ENCODE results near the gene ZFYVE28. TPM values are rescaled to one million over a fixed set of nuclear protein-coding genes. Genes with fewer than 3 reads are reported as not detected.

The ZFYVE28 gene
- total RNA-seq, 1 donor from 2014 or later: 0.39 TPM

GRCh38 chr4:2331043-2331420 is 87.4 kb downstream of the ZFYVE28 start:
- H3K4me1 Mint-ChIP-seq: peaks cover 6% of the 10 kb centered on the region
- peaks cover 4% of the 10 kb centered on the region for H3K4me1 ChIP-seq
- H3K27ac ChIP-seq: no peak overlapping the region
- DNase-seq (ENCODE audit: low spot score): no peak
- TF ChIP-seq CTCF (IDR thresholded peaks at IDR 0.05) (no peak), EZH2 (IDR thresholded peaks at IDR 0.05) (no peak), EZH2phosphoT487 (IDR thresholded peaks at IDR 0.05) (no peak)
- peaks cover 12% of the 10 kb centered on the region for H3K9me3 Mint-ChIP-seq
- H4K20me1 ChIP-seq (ENCODE audit: low read depth): no peaks in the 10 kb centered on the region
- H3F3A ChIP-seq (ENCODE audit: low read depth): peaks cover 6% of the 10 kb centered on the region
- H3K27me3 Mint-ChIP-seq (ENCODE audit: insufficient read depth, low read depth): peaks cover 7% of the 10 kb centered on the region
- H3K36me3 Mint-ChIP-seq: peaks cover 2% of the 10 kb centered on the region
- H3K9ac ChIP-seq: no peak overlapping the region
- no peaks in the 10 kb centered on the region for H3K27me3 ChIP-seq
- H3K79me2 ChIP-seq (ENCODE audit: low read depth): no peaks in the 10 kb centered on the region
- H3K27ac Mint-ChIP-seq: no peak overlapping the region
- H3K4me3 ChIP-seq: no peak overlapping the region
- no peaks in the 10 kb centered on the region for H3K9me3 ChIP-seq (ENCODE audit: low read depth)
- H3K36me3 ChIP-seq: no peaks in the 10 kb centered on the region
- no peak overlapping the region for H2AFZ ChIP-seq (replicated peaks)
- H3K4me2 ChIP-seq: no peak overlapping the region
- H3K4me3 Mint-ChIP-seq: no peak overlapping the region

DNA sequence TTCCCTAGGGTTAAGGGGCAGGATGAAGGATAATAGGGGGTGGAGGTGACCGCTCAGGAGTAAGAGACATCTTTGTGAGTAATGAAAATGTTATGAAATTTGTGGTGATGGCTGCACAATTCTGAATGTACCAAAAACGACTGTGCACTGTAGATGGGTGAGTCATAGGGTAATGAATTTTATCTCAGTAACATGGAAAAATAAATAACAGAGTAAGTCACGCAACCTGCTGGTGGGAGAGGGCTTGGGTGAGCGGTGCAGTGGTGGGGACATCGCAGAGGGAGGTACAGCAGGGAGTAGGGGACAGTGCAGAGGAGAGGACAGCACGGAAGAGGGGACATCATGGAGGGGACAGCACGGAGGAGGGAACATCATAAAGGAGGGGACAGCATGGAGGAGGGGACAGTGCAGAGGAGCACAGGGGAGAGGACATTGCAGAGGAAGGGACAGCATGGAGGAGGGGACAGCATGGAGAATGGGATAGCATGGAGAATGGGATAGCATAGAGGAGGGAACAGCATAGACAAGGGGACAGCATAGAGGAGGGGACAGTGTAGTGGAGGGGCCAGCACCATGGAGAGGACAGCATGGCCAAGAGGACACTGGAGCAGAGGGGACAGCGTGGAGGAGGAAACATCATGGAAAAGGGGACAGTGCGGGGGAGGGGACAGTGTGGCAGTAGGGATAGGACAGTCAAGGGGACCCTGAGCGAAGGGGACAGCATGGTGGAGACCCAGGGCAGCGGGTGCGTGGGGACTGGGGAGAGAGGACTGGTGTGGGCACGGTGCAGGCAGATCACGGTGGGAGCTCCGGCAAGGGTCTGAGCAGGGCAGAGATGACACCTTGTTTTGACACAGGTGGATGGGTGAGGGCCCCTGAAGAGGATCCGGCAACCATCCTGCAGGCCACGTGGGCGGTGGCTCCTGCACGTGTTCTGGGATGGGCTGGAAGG is 88.1 kb downstream of the ZFYVE28 start:
- H3K4me3 ChIP-seq: no peak overlapping the region
- H3K27ac ChIP-seq: no peak overlapping the region
- Mint-ChIP-seq H3K27me3 (ENCODE audit: insufficient read depth, low read depth) (peaks cover 6% of the 10 kb centered on the region), H3K9me3 (peaks cover 12% of the 10 kb centered on the region), H3K4me3 (no peak overlapping the region), H3K4me1 (peaks cover 6% of the 10 kb centered on the region), H3K27ac (no peak overlapping the region), H3K36me3 (peaks cover 2% of the 10 kb centered on the region)
- H3K4me2 ChIP-seq: no peak overlapping the region
- no peaks in the 10 kb centered on the region for H3K27me3 ChIP-seq
- no peaks in the 10 kb centered on the region for H4K20me1 ChIP-seq (ENCODE audit: low read depth)
- no peaks in the 10 kb centered on the region for H3K36me3 ChIP-seq
- peaks cover 4% of the 10 kb centered on the region for H3K4me1 ChIP-seq
- no peak overlapping the region for H3K9ac ChIP-seq
- no peaks in the 10 kb centered on the region for H3K79me2 ChIP-seq (ENCODE audit: low read depth)
- DNase-seq (ENCODE audit: low spot score): no peak
- H2AFZ ChIP-seq (replicated peaks): no peak overlapping the region
- peaks cover 6% of the 10 kb centered on the region for H3F3A ChIP-seq (ENCODE audit: low read depth)
- TF ChIP-seq EZH2phosphoT487 (IDR thresholded peaks at IDR 0.05) (no peak), CTCF (IDR thresholded peaks at IDR 0.05) (no peak), EZH2 (IDR thresholded peaks at IDR 0.05) (no peak)
- H3K9me3 ChIP-seq (ENCODE audit: low read depth): no peaks in the 10 kb centered on the region

DNA sequence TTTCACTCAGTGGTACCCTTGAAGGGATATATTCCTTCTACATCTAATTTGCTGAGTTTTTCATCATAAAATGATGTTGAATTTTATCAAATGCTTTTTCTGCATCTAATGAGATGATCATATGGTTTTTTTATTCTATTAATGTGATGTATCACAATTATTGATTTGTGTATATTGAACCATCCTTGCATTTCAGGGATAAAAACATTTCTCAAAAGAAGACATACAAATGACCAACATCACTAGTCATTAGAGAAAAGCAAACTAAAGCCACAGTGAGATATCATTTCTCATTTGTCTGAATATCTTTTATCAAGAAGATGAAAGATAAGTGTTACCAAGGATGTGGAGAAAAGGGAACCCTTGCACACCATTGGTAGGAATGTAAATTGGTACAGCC is 90.9 kb downstream of the ZFYVE28 start:
- no peaks in the 10 kb centered on the region for H3K79me2 ChIP-seq (ENCODE audit: low read depth)
- no peak overlapping the region for H3K9ac ChIP-seq
- no peaks in the 10 kb centered on the region for H3K4me1 Mint-ChIP-seq
- no peaks in the 10 kb centered on the region for H3F3A ChIP-seq (ENCODE audit: low read depth)
- H2AFZ ChIP-seq (replicated peaks): no peak overlapping the region
- H3K36me3 Mint-ChIP-seq: peaks cover 2% of the 10 kb centered on the region
- H3K36me3 ChIP-seq: no peaks in the 10 kb centered on the region
- peaks cover 6% of the 10 kb centered on the region for H3K27me3 Mint-ChIP-seq (ENCODE audit: insufficient read depth, low read depth)
- no peak for DNase-seq (ENCODE audit: low spot score)
- no peak overlapping the region for H3K4me3 ChIP-seq
- no peak overlapping the region for H3K27ac Mint-ChIP-seq
- no peak overlapping the region for H3K27ac ChIP-seq
- no peak overlapping the region for H3K4me3 Mint-ChIP-seq
- no peaks in the 10 kb centered on the region for H3K9me3 ChIP-seq (ENCODE audit: low read depth)
- TF ChIP-seq CTCF (IDR thresholded peaks at IDR 0.05) (no peak), EZH2phosphoT487 (IDR thresholded peaks at IDR 0.05) (no peak)
- H4K20me1 ChIP-seq (ENCODE audit: low read depth): no peaks in the 10 kb centered on the region
- H3K4me2 ChIP-seq: no peak overlapping the region
- H3K4me1 ChIP-seq: no peaks in the 10 kb centered on the region
- H3K27me3 ChIP-seq: no peaks in the 10 kb centered on the region
- peaks cover 12% of the 10 kb centered on the region for H3K9me3 Mint-ChIP-seq
